ENCODE results near the gene NRG2.

The NRG2 gene

GRCh38 chr5:140039561-140039960 lies 3.5 kb downstream of the NRG2 start:
- DNase-seq = no peak

- DNase-seq = peak; percentile 12
Measured at GRCh38 chr5:140038373-140038957, 4.6 kb downstream of the NRG2 start.

GRCh38 chr5:140037012-140037411 lies 6.1 kb downstream of the NRG2 start:
- no peak for DNase-seq

GRCh38 chr5:140035881-140036280 lies 7.2 kb downstream of the NRG2 start:
- DNase-seq = no peak

- no peak for DNase-seq
Measured at GRCh38 chr5:140033037-140033760, 9.9 kb downstream of the NRG2 start.

GRCh38 chr5:140032296-140032695 lies 10.8 kb downstream of the NRG2 start:
- no peak for DNase-seq

- no peak for DNase-seq
Measured at GRCh38 chr5:140027807-140028206, 15.3 kb downstream of the NRG2 start.

- no peak for DNase-seq
Measured at GRCh38 chr5:140025736-140026135, 17.4 kb downstream of the NRG2 start.

- no peak for DNase-seq
Measured at GRCh38 chr5:140024928-140025327, 18.2 kb downstream of the NRG2 start.

- no peak for DNase-seq
Measured at GRCh38 chr5:140023611-140024191, 19.4 kb downstream of the NRG2 start.

GRCh38 chr5:140020601-140021177 lies 22.4 kb downstream of the NRG2 start:
- no peak for DNase-seq

GRCh38 chr5:140018920-140019644 lies 24.0 kb downstream of the NRG2 start:
- no peak for DNase-seq

GRCh38 chr5:140018517-140018916 lies 24.6 kb downstream of the NRG2 start:
- DNase-seq = no peak

- no peak for DNase-seq
Measured at GRCh38 chr5:140018096-140018481, 25.0 kb downstream of the NRG2 start.

- DNase-seq = no peak
Measured at GRCh38 chr5:140017397-140018095, 25.6 kb downstream of the NRG2 start.

GRCh38 chr5:140015706-140016105 lies 27.4 kb downstream of the NRG2 start:
- no peak for DNase-seq

GRCh38 chr5:140014751-140015150 lies 28.3 kb downstream of the NRG2 start:
- DNase-seq = no peak

- no peak for DNase-seq
Measured at GRCh38 chr5:140013536-140013935, 29.6 kb downstream of the NRG2 start.

GRCh38 chr5:140012443-140012842 lies 30.7 kb downstream of the NRG2 start:
- DNase-seq = no peak

GRCh38 chr5:140011297-140011802 lies 31.7 kb downstream of the NRG2 start:
- DNase-seq = no peak

- DNase-seq = no peak
Measured at GRCh38 chr5:140010798-140011197, 32.3 kb downstream of the NRG2 start.

- DNase-seq = no peak
Measured at GRCh38 chr5:140007311-140007710, 35.8 kb downstream of the NRG2 start.

Data from NCI-H69 (cell line).